Kidney epithelial cell (primary cell): ENCODE results near the gene TMCC2. TPM values are rescaled to one million over a fixed set of nuclear protein-coding genes. Genes with fewer than 3 reads are reported as not detected.
A peak's percentile ranks its signal among the peaks of the same experiment; 100 is the strongest.

Experiments used
- DNase-seq: peaks from one replicate; pipeline ENCODE4 v3.0.0-alpha.2; 2010; ENCODE audit warnings: low read depth
- H3K27me3 ChIP-seq: 2 replicates; pipeline ENCODE4 v1.6.0; 2011; ENCODE audit warnings: low read length; ENCODE audit not compliant: control insufficient read depth, insufficient read depth
- H3K36me3 ChIP-seq: 2 replicates; pipeline ENCODE4 v1.5.1; 2011; ENCODE audit warnings: low read length; ENCODE audit not compliant: control insufficient read depth, insufficient read depth
- H3K4me3 ChIP-seq: 2 replicates; pipeline ENCODE4 v1.5.1; 2011; ENCODE audit warnings: low read depth, mild to moderate bottlenecking, control low read depth, low read length
- total RNA-seq: library from RNA; depleted of rRNA; stranded (reverse); fragments of >200 nt; gene quantifications from 2 replicates; pipeline ENCODE4 v1.2.3, GENCODE V29; 2015
- TF ChIP-seq, protein P1 (sequence below): IDR thresholded peaks from 2 replicates; pipeline ENCODE4 v1.5.1; 2011; ENCODE audit warnings: mild to moderate bottlenecking, moderate library complexity, low read length, control low read depth, inconsistent platforms; ENCODE audit not compliant: insufficient read depth, poor library complexity, severe bottlenecking

TMCC2 gene
- total RNA-seq, 1 donor from 2014 or later, result 12.7 TPM

DNA sequence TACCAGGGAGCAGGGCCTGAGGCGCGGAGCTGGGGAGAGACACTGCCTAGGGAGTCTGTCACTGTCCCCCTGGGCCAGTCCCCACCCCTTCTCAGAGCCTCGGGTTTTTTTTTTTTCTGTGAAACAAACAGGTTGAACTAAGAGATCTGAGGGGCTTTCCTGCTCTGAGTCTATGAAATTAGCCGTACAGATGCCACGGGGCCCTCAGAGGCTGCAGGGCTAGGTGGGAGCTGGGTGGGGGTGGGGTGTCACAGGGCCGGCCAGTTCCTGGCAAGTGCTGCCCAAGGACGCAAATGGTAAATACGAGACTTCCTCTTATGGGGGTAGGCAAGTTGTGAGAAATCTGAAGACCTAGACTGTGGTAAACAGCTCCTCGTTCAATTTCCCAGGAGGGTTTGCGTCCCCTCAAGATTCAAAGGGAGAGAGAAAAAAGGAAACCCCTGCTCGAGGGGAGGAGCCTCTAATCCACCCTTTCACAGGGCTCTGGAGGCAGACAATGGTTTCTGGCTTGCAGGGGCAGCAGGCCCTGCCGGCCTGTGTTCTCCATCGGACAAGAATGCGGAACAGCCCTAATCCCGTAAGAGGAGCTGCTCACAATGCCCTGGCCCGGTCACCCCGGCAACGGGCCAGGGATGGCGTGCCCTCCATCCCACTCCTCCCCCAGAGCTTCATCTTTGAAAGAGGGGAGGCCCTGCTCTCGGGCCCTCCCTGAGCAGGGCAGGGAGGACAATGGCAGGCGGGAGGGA, 86.0 kb downstream of the TMCC2 start:
- no peak overlapping the region for H3K4me3 ChIP-seq
- TF ChIP-seq, protein P1, sequence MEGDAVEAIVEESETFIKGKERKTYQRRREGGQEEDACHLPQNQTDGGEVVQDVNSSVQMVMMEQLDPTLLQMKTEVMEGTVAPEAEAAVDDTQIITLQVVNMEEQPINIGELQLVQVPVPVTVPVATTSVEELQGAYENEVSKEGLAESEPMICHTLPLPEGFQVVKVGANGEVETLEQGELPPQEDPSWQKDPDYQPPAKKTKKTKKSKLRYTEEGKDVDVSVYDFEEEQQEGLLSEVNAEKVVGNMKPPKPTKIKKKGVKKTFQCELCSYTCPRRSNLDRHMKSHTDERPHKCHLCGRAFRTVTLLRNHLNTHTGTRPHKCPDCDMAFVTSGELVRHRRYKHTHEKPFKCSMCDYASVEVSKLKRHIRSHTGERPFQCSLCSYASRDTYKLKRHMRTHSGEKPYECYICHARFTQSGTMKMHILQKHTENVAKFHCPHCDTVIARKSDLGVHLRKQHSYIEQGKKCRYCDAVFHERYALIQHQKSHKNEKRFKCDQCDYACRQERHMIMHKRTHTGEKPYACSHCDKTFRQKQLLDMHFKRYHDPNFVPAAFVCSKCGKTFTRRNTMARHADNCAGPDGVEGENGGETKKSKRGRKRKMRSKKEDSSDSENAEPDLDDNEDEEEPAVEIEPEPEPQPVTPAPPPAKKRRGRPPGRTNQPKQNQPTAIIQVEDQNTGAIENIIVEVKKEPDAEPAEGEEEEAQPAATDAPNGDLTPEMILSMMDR, result no peak
- no peak for DNase-seq
- H3K27me3 ChIP-seq, result no peaks in the 10 kb centered on the region
- H3K36me3 ChIP-seq, result peaks cover 2% of the 10 kb centered on the region

- TF ChIP-seq, protein P1, result no peak
- H3K36me3 ChIP-seq, result peaks cover 2% of the 10 kb centered on the region
- no peak overlapping the region for H3K4me3 ChIP-seq
- H3K27me3 ChIP-seq, result no peaks in the 10 kb centered on the region
- no peak for DNase-seq
Measured at GRCh38 chr1:205315008-205315618, 87.4 kb downstream of the TMCC2 start.

GRCh38 chr1:205316161-205316566, 88.4 kb downstream of the TMCC2 start:
- no peak for DNase-seq
- TF ChIP-seq, protein P1, result no peak

GRCh38 chr1:205317311-205317917, 89.7 kb downstream of the TMCC2 start:
- no peak for DNase-seq
- TF ChIP-seq, protein P1, result peak; percentile 21
- Histone ChIP-seq H3K36me3 (no peaks in the 10 kb centered on the region), H3K27me3 (no peaks in the 10 kb centered on the region), H3K4me3 (peak overlapping the region; percentile 34)

More at GRCh38 chr1:205316161-205316566, 88.4 kb downstream of the TMCC2 start:
- H3K4me3 ChIP-seq, result no peak overlapping the region
- H3K36me3 ChIP-seq, result no peaks in the 10 kb centered on the region
- H3K27me3 ChIP-seq, result no peaks in the 10 kb centered on the region

DNA sequence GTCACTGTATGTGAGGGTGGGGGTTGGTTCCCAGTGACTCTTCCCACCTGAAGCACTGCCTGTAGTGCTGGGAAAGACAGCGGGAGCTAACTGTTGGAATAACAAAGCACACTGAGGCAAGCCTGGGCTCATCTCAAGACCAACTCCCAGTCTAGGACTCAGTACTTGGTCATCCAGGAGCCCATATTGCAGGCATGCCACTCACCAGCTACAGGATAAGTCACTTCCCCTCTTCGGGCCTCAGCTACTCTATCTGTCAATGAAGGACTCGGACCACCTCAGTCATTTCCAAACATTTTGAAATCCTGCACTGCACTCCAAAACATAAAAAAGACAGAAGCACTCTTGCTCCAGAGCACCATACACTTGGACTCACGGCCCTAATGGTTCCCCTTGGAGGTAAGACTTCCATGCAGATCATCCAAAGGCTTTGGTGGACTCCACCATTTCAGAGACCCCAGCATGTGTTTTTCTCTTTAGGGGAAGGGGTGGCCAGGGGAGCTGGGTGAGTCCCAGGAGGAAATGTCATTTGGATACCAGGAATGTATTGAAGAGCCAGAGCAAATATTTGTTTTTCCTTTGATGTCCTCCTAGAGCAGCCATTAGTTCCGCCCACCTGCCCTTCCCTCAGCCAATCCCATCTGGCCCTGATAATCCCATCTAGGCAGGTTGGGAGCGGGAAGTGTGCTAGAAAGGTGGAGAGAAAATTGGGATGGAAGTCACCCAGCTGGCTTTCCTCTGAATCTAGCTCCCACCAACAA, 90.7 kb downstream of the TMCC2 start:
- Histone ChIP-seq H3K27me3 (no peaks in the 10 kb centered on the region), H3K36me3 (no peaks in the 10 kb centered on the region), H3K4me3 (peak overlapping the region; percentile 34)
- no peak for DNase-seq
- TF ChIP-seq, protein P1, result no peak
